ENCODE results near the gene TMEM11. TPM values are rescaled to one million over a fixed set of nuclear protein-coding genes. Genes with fewer than 3 reads are reported as not detected.

TMEM11 gene, protein sequence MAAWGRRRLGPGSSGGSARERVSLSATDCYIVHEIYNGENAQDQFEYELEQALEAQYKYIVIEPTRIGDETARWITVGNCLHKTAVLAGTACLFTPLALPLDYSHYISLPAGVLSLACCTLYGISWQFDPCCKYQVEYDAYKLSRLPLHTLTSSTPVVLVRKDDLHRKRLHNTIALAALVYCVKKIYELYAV
- total RNA-seq, result 34.9 and 51.2 TPM in 2 replicates

GRCh38 chr17:21214015-21214776, at the start of gene TMEM11:
TSS of gene TMEM11 (minus strand) at chr17:21214161. CDS start at chr17:21214152, 9 bp downstream.
- TF ChIP-seq CTCF (conservative IDR thresholded peaks at IDR 0.05; ENCODE audit: low read depth, low read length), result no peak
- H3K4me3 ChIP-seq (ENCODE audit: low read depth, low read length), result peak within 1 kb of the TSS; percentile 100
- peak; percentile 41 for DNase-seq (ENCODE audit: low read depth)

GRCh38 chr17:21263376-21263775, 49.4 kb upstream of the TMEM11 start:
- no peak overlapping the region for H3K4me3 ChIP-seq (ENCODE audit: low read depth, low read length)
- peak; percentile 93 for DNase-seq (ENCODE audit: low read depth)
- no peak for TF ChIP-seq CTCF (conservative IDR thresholded peaks at IDR 0.05; ENCODE audit: low read depth, low read length)

GRCh38 chr17:21262259-21262993, 48.5 kb upstream of the TMEM11 start:
- H3K4me3 ChIP-seq (ENCODE audit: low read depth, low read length), result no peak overlapping the region
- no peak for TF ChIP-seq CTCF (conservative IDR thresholded peaks at IDR 0.05; ENCODE audit: low read depth, low read length)
- no peak for DNase-seq (ENCODE audit: low read depth)

DNA sequence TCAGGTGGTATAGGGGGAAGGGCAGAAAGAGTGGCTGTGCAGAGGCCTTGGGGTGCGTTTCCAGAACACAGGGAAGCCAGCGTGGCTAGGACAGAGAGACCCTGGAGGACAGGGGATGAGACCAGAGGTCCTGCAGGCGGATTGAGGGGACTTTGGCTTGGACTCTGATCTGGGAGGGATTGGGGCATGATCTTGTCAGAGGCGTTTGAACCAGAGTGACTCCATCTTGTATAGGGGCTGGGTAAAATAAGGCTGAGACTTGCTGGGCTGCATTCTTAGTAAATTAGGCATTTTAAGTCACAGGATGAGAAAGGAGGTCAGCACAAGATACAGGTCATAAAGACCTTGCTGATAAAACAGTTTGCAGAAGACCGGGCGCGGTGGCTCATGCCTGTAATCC, 44.6 kb upstream of the TMEM11 start:
- DNase-seq (ENCODE audit: low read depth), result no peak
- TF ChIP-seq CTCF (conservative IDR thresholded peaks at IDR 0.05; ENCODE audit: low read depth, low read length), result no peak

DNA sequence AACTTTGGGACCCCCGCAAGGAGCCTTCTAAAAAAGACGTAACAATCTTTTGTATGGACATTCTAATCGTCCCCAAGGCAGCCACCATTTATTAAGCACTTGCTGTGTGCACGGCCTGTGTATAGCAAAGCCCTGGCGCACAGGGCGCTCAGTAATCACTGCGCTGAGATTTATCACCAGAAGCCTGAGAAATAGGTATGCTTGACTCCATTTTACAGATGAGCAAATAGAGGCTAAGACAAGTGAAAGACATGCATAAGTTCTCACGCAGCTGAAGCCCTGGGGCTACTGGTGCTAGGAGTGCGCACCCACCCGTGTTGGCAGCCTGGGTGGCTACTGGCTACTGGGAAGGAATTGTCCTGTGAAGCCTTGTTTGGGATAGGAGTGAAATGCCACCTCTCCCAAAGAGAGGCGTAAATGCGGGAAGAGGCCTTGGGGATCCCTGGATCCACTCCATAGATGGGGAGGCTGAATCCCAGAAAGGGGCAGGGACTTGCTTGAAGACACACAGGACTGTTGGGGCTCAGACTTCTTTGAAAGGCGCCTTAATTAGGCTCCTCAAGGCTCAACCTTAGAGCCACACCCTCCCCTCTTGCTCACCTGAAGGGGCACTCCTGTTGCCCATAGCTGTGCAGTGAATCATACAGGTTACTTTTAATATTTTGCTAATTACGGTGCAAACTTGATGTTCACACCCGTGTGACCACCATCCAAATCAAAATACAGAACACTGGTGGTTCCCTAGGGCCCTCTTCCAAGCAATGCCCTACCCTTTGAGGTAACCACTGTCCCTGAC, 39.9 kb upstream of the TMEM11 start:
- no peak for TF ChIP-seq CTCF (conservative IDR thresholded peaks at IDR 0.05; ENCODE audit: low read depth, low read length)

More for the DNA sequence above, 44.6 kb upstream of the TMEM11 start:
- H3K4me3 ChIP-seq (ENCODE audit: low read depth, low read length), result no peak overlapping the region

DNA sequence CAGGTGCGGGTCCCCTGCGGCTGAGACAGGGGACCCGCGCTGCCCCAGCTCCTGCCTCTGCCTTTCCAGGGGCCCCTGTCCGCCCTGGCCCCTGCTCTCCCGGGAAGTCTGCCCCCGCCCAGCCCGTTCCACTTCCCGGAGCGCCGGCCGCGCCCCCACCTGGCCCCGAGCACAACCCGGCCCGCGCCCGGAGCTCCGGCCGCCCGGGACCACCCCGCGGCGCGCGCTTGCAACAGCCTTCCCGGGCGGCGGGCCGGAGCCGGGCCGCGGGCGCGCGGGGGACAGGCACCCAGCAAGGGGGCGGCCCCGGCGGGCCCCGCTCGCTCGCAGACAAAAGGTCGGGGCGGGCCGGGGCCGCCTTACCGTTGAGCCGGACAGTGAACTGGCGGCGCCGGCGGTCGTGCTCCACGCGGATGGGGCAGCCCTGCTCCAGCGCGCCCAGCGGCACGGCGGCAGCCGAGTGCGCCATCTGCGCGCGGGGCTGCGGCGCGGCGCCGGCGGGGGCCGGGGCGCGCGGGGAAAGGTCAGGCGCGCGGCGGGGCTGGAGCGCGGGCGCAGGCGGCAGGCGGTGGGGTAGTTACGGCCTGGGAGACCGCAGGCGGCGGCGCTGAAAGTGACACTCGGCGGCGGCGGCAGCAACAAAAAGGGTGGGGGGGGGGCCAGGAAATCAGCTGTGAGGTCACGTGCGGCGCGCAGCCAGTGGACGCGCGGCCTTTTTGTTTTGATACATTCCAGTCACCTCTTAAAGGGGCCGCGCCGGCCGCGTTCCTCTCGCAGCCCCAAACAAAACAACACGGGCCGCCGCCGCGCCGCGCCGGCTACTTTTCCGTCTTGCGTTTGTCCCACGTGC, 39.1 kb upstream of the TMEM11 start, which contains the start of gene NATD1:
Gene NATD1 (minus strand): TSS at position 615 of the 850 bp plus-strand sequence. CDS start 146 bp downstream, at position 469.
- TF ChIP-seq CTCF (conservative IDR thresholded peaks at IDR 0.05; ENCODE audit: low read depth, low read length), result no peak
- DNase-seq (ENCODE audit: low read depth), result peak; percentile 25
- H3K4me3 ChIP-seq (ENCODE audit: low read depth, low read length), result peak within 1 kb of the TSS; percentile 72

More for the DNA sequence above, 39.9 kb upstream of the TMEM11 start:
- H3K4me3 ChIP-seq (ENCODE audit: low read depth, low read length), result peak overlapping the region; percentile 72
- no peak for DNase-seq (ENCODE audit: low read depth)

All from epithelial cell of proximal tubule (primary cell).